Measurements from ENCODE around the gene HOXB6. TPM values are rescaled to one million over a fixed set of nuclear protein-coding genes. Genes with fewer than 3 reads are reported as not detected.

HOXB6 gene
- total RNA-seq, 4 donors from 2014 or later, result 34.3 to 98.4 (median 66.7) TPM

DNA sequence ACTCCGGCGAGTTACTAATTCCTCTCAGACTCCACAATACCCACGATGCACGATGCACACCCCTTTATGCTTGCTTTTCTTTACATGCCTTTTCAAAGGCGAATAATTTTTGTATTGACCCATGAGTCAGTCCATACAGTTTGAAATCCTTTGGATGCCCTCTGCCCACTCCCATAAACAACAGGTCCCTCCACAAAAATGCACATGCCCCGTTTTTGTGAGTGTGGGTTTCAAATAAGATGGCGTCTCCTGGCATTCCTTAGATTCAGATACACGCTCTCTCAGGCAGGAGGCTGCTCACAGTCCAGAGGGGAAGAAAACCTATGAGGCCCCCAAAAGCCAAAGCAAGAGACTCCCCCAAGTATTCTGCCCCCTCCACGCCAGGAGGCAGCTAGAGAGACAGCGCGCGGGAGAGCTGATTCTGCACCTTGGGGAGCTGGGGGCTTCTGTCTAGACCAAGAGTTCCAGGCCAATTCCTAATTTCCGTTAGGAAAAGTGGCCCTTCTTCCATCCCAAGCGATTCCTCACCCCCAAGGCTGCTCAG is 40.9 kb upstream of the HOXB6 start:
- Histone ChIP-seq H3K27ac (peak overlapping the region in 3 of 4 donors; percentile 85 to 95 (median 92)), H3K4me3 (peak overlapping the region; percentile 46 to 74 (median 59)), H3K36me3 (no peaks in the 10 kb centered on the region), H3K4me1 (peaks cover 0 to 23% (median 5%) of the 10 kb centered on the region in 4 donors), H3K9me3 (no peaks in the 10 kb centered on the region), H3K27me3 (peaks cover 0 to 28% of the 10 kb centered on the region in 2 donors)
- no peak for DNase-seq
- TF ChIP-seq, protein P1, sequence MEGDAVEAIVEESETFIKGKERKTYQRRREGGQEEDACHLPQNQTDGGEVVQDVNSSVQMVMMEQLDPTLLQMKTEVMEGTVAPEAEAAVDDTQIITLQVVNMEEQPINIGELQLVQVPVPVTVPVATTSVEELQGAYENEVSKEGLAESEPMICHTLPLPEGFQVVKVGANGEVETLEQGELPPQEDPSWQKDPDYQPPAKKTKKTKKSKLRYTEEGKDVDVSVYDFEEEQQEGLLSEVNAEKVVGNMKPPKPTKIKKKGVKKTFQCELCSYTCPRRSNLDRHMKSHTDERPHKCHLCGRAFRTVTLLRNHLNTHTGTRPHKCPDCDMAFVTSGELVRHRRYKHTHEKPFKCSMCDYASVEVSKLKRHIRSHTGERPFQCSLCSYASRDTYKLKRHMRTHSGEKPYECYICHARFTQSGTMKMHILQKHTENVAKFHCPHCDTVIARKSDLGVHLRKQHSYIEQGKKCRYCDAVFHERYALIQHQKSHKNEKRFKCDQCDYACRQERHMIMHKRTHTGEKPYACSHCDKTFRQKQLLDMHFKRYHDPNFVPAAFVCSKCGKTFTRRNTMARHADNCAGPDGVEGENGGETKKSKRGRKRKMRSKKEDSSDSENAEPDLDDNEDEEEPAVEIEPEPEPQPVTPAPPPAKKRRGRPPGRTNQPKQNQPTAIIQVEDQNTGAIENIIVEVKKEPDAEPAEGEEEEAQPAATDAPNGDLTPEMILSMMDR (IDR thresholded peaks at IDR 0.05), result no peak
- no peak for TF ChIP-seq POLR2A (IDR thresholded peaks at IDR 0.05)

DNA sequence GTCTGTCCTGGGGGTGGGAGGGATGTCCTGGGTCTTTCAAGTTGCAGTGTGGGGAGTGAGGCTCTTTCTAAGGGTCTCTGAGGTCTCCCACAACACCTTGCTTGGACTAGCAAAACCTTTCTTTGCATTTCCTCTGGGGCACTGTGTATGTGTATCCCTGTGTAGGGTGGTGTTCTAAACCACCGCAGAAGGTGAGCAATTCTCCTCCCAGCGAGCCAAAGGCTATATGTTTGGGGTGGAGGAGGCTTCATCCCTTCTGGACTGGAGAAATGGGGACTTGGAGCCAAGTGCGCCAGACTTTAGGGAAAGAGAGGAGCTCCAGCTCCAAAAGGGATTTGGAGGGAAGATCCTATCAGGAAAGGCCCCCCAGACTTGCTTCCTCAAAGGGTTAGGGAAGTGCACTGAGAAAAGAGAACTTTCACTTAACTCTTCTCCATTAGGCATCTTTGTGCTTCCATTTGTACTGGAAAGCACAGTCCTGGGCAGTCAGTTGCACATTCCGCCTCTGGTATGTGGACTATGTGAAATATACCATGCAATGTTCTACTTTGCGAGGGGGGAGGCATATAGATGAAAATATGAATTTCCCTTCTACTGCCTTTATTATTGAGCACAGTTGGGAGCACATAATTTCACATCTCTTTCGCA is 40.2 kb upstream of the HOXB6 start:
- no peaks in the 10 kb centered on the region for H3K36me3 ChIP-seq
- no peaks in the 10 kb centered on the region for H3K9me3 ChIP-seq
- peak overlapping the region in 1 of 4 donors; percentile 85 for H3K27ac ChIP-seq
- DNase-seq, result peak in 1 of 3 donors; percentile 33
- H3K4me1 ChIP-seq, result peaks cover 0 to 23% (median 5%) of the 10 kb centered on the region in 4 donors
- no peak for TF ChIP-seq POLR2A (IDR thresholded peaks at IDR 0.05)
- TF ChIP-seq, protein P1 (IDR thresholded peaks at IDR 0.05), result no peak
- peak overlapping the region in 3 of 4 donors; percentile 5 to 74 (median 65) for H3K4me3 ChIP-seq
- H3K27me3 ChIP-seq, result peaks cover 0 to 28% of the 10 kb centered on the region in 2 donors

DNA sequence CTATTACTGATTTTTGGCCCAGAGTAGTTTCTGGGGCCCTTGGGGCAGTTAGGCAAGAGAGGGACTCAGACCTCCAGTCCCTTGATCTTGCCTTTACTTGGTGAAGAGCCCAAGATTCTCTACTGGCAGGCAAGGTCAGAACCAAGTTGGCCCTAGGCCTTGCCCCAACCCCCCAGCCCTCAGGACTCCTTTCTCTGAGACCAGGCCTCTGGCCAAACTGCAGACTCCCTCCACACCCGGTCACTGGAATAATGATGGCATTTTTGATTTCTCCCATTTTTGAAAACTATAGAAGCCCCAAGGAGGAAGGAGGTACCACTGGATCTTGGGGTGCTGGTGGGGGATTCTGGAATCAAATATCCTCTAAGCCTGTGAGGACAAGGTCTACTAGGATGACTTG is 39.4 kb upstream of the HOXB6 start:
- peaks cover 0 to 28% of the 10 kb centered on the region in 2 donors for H3K27me3 ChIP-seq
- DNase-seq, result peak in 1 of 3 donors; percentile 35

DNA sequence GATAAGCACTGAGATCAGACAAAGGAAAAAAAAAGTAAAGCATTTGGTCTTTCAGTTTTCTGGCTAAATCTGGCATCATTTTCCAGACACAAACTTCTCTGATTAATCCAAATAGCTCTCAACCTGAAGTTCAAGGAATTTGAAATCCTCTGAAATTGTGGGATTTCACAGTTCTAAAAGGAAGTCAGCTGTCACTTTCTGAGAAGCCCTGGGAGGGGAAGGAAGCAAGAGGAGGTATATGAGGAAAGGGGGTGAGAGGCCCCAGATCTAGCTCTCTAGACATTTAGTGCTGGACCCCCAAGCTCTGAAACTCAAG is 38.9 kb upstream of the HOXB6 start:
- Histone ChIP-seq H3K36me3 (no peaks in the 10 kb centered on the region), H3K27ac (no peak overlapping the region), H3K9me3 (no peaks in the 10 kb centered on the region), H3K4me1 (peaks cover 0 to 32% (median 5%) of the 10 kb centered on the region in 4 donors), H3K27me3 (peaks cover 0 to 28% of the 10 kb centered on the region in 2 donors), H3K4me3 (peak overlapping the region in 1 of 4 donors; percentile 39)
- peak in 1 of 3 donors; percentile 6 for DNase-seq
- TF ChIP-seq, protein P1 (IDR thresholded peaks at IDR 0.05), result no peak
- no peak for TF ChIP-seq POLR2A (IDR thresholded peaks at IDR 0.05)

More for the DNA sequence above, 39.4 kb upstream of the HOXB6 start:
- H3K4me3 ChIP-seq, result peak overlapping the region in 1 of 4 donors; percentile 65
- H3K4me1 ChIP-seq, result peaks cover 0 to 29% (median 5%) of the 10 kb centered on the region in 4 donors
- H3K27ac ChIP-seq, result no peak overlapping the region
- TF ChIP-seq, protein P1 (IDR thresholded peaks at IDR 0.05), result no peak
- TF ChIP-seq POLR2A (IDR thresholded peaks at IDR 0.05), result no peak
- H3K36me3 ChIP-seq, result no peaks in the 10 kb centered on the region
- no peaks in the 10 kb centered on the region for H3K9me3 ChIP-seq

DNA sequence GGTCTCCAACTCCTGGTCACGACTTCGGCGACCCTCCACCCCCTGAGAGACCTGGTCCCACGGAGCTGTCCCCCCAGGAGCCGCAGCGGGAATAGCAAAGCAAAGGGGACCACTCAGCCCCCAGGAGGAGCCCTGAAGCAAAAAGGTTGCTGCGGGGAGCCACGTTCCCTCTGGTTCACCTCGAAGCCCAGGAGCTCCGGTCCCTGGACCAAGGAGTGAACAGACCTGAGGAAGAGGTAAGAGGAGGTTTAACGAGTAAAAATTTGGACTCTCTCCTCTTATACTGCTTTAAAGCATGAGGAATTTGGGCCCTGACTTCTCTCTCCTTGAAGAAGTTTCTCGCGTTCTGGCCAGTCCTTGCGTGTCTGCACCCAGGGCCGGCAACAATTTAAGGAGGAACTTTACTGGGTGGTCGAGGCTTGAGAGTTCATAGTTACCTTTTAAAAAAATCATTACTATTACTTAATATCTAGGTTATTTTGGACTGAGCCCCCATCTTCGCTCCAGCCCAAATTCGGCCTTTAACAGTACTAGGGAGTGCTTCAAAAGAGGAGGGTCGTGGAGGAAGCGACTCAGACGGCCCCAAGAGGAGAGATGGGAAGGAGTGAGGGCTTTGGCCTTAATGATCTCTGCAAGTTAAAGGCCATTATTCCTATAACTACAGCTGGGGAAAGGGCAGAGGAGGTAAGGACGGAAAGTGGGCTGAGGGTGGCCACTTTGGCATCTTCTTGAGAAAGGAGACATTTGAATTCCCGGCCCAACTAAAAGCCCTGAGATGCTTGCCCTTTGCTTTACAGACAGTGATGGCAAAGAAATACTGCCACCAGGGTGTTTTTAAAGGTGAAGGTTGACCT is 38.3 kb upstream of the HOXB6 start:
- H3K27ac ChIP-seq, result peak overlapping the region in 2 of 4 donors; percentile 17 to 40
- H3K4me1 ChIP-seq, result peaks cover 0 to 32% (median 5%) of the 10 kb centered on the region in 4 donors

More for the DNA sequence above, 38.3 kb upstream of the HOXB6 start:
- TF ChIP-seq POLR2A (IDR thresholded peaks at IDR 0.05), result no peak
- TF ChIP-seq, protein P1 (IDR thresholded peaks at IDR 0.05), result no peak
- H3K9me3 ChIP-seq, result no peaks in the 10 kb centered on the region
- DNase-seq, result peak in 1 of 3 donors; percentile 17
- H3K4me3 ChIP-seq, result peak overlapping the region in 2 of 4 donors; percentile 35 to 39
- peaks cover 0 to 28% of the 10 kb centered on the region in 2 donors for H3K27me3 ChIP-seq
- no peaks in the 10 kb centered on the region for H3K36me3 ChIP-seq
